ENCODE measurements around the gene PCSK2.

Gene PCSK2

DNA sequence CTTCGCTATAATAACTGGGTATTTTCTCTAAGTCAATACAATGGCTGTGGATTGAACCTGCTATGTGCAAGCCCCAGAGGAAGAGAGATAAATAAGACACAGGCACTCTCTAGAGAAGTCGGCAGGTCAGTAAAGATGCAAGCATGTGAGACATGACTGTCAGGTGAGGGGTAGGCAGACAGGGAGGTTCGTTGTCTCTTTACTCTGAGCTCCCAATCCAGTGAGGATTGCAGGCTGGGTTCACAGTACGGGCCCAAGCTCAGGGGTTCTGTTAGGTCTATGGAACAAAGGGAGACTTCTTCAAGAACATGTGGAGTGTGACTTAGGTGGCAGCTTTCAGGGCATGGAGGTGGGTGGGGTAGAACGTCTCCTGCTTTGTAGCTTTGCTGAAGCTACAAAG, 147.2 kb downstream of the PCSK2 start:
- Histone ChIP-seq H3K27me3 (replicated peaks in 2 of 5; ENCODE audit: control insufficient read depth in 4 of 5, insufficient read depth in 5 of 5, low read length in 4 of 5) (peaks cover 0 to 2% (median 0%) of the 10 kb centered on the region in 5 experiments), H3K27ac (ENCODE audit: insufficient read depth in 1 of 2, low read depth in 1 of 2, low read length in 2 of 2, poor library complexity in 1 of 2, severe bottlenecking in 2 of 2) (no peak overlapping the region), H3K9me3 (ENCODE audit: control extremely low read depth in 1 of 5, control insufficient read depth in 4 of 5, insufficient read depth in 2 of 5, low read depth in 1 of 5, low read length in 4 of 5) (no peaks in the 10 kb centered on the region), H3K4me1 (ENCODE audit: control extremely low read depth in 1 of 4, control insufficient read depth in 4 of 4, insufficient read depth in 4 of 4, low read length in 3 of 4) (no peaks in the 10 kb centered on the region), H3K4me3 (ENCODE audit: control insufficient read depth in 1 of 7, extremely low read depth in 1 of 7, insufficient read depth in 4 of 7, low read depth in 2 of 7, low read length in 6 of 7) (no peak overlapping the region), H3K36me3 (ENCODE audit: control insufficient read depth in 4 of 4, insufficient read depth in 4 of 4, low read length in 3 of 4) (no peaks in the 10 kb centered on the region)
- no peak for DNase-seq
- CTCF ChIA-PET: no interaction called here
- POLR2A ChIA-PET: no interaction called here
- 85% methylated on average over 4 of the region's 5 CpGs for WGBS (ENCODE audit: insufficient coverage)

DNA sequence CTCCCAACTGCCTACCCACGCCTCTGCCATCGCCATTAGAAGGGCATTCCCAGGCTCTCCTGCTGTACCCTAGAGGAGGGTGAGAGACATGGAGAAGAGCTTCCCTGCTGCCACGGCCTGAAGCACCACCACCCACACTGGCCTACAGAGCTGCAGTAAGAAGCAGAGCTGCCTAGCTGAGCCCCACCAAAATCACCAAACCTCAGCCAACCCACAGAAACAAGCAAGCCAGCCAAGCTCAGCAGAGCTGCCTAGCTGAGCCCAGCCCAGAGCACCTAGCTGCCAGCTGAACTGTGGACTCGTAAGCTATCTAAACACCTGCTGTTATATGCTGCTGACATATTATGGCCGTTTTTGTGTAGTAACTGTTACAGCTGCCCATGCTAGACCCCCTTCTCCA, 149.2 kb downstream of the PCSK2 start:
- Histone ChIP-seq H3K27me3 (replicated peaks in 2 of 5; ENCODE audit: control insufficient read depth in 4 of 5, insufficient read depth in 5 of 5, low read length in 4 of 5) (peaks cover 0 to 2% (median 0%) of the 10 kb centered on the region in 5 experiments), H3K27ac (ENCODE audit: insufficient read depth in 1 of 2, low read depth in 1 of 2, low read length in 2 of 2, poor library complexity in 1 of 2, severe bottlenecking in 2 of 2) (no peak overlapping the region), H3K9me3 (ENCODE audit: control extremely low read depth in 1 of 5, control insufficient read depth in 4 of 5, insufficient read depth in 2 of 5, low read depth in 1 of 5, low read length in 4 of 5) (no peaks in the 10 kb centered on the region), H3K4me3 (ENCODE audit: control insufficient read depth in 1 of 7, extremely low read depth in 1 of 7, insufficient read depth in 4 of 7, low read depth in 2 of 7, low read length in 6 of 7) (no peak overlapping the region), H3K4me1 (ENCODE audit: control extremely low read depth in 1 of 4, control insufficient read depth in 4 of 4, insufficient read depth in 4 of 4, low read length in 3 of 4) (no peaks in the 10 kb centered on the region), H3K36me3 (ENCODE audit: control insufficient read depth in 4 of 4, insufficient read depth in 4 of 4, low read length in 3 of 4) (no peaks in the 10 kb centered on the region)
- ChIA-PET POLR2A (no interaction called here), CTCF (no interaction called here)
- 95% methylated on average over 3 of the region's 5 CpGs for WGBS (ENCODE audit: insufficient coverage)
- DNase-seq: no peak

DNA sequence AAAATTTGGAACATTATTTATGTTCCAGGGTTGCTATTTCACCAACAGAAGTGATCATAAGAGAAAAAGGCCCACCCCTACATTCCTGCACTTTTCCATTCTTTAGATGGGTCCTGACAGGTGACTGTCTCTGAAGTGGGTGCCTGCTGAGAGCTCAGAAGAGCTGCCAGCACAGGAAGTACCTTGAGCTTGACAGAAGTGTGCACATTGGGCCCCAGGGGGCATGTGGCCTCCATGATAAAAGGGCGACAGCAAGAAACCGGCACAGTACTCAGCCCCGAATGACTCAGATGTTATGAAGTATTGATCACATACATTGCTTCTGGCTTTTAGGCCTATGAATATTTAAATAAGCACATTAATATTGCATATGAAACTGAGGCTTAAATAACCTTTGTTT, 150.4 kb downstream of the PCSK2 start:
- H3K27me3 ChIP-seq (replicated peaks in 2 of 5; ENCODE audit: control insufficient read depth in 4 of 5, insufficient read depth in 5 of 5, low read length in 4 of 5): peaks cover 0 to 2% (median 0%) of the 10 kb centered on the region in 5 experiments
- H3K36me3 ChIP-seq (ENCODE audit: control insufficient read depth in 4 of 4, insufficient read depth in 4 of 4, low read length in 3 of 4): no peaks in the 10 kb centered on the region
- CTCF ChIA-PET: no interaction called here
- no peak overlapping the region for H3K27ac ChIP-seq (ENCODE audit: insufficient read depth in 1 of 2, low read depth in 1 of 2, low read length in 2 of 2, poor library complexity in 1 of 2, severe bottlenecking in 2 of 2)
- no peak overlapping the region for H3K4me3 ChIP-seq (ENCODE audit: control insufficient read depth in 1 of 7, extremely low read depth in 1 of 7, insufficient read depth in 4 of 7, low read depth in 2 of 7, low read length in 6 of 7)
- POLR2A ChIA-PET: no interaction called here
- H3K9me3 ChIP-seq (ENCODE audit: control extremely low read depth in 1 of 5, control insufficient read depth in 4 of 5, insufficient read depth in 2 of 5, low read depth in 1 of 5, low read length in 4 of 5): no peaks in the 10 kb centered on the region
- WGBS (ENCODE audit: insufficient coverage): no CpG with 5 or more reads among the region's 3 CpGs
- no peak for DNase-seq
- no peaks in the 10 kb centered on the region for H3K4me1 ChIP-seq (ENCODE audit: control extremely low read depth in 1 of 4, control insufficient read depth in 4 of 4, insufficient read depth in 4 of 4, low read length in 3 of 4)

DNA sequence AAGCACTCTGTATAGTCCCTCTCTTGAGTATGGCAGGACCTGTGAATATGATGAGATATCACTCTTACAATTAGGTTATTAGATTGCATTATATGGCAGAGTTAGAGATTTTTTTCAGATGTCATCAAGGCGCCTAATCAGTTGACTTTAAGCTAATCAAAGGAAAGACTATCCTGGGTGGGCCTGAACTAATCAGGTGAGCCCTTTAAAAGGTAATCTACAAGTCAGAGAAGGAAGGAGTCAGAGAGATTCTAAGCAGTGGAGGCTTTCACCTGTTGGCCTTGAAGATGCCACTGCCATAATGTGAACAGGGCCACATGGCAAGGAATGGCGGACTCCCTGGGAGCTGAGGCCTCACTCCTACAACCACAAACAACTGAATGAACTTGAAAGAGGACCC, 152.8 kb downstream of the PCSK2 start:
- CTCF ChIA-PET: no interaction called here

DNA sequence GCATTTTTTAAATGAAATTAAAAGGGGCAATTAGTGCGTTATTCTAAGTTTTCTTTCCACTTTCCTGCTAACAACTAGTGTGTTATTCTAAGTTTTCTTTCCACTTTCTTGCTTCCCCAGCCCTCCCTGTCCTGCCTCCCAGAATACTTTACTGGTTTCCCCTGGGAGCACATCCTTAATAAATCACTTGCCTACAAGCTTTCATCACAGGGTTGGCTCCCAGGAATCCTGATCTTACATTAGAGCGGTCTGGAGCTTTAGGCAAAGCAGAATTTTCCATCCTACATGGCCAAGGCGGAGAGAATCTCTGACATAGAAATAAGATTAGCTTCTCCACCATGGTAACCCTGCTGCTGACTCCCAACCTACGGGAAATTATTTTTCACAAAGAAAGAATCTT, 154.0 kb downstream of the PCSK2 start:
- Histone ChIP-seq H3K27me3 (replicated peaks in 2 of 5; ENCODE audit: control insufficient read depth in 4 of 5, insufficient read depth in 5 of 5, low read length in 4 of 5) (peaks cover 0 to 2% (median 0%) of the 10 kb centered on the region in 5 experiments), H3K4me1 (ENCODE audit: control extremely low read depth in 1 of 4, control insufficient read depth in 4 of 4, insufficient read depth in 4 of 4, low read length in 3 of 4) (no peaks in the 10 kb centered on the region), H3K9me3 (ENCODE audit: control extremely low read depth in 1 of 5, control insufficient read depth in 4 of 5, insufficient read depth in 2 of 5, low read depth in 1 of 5, low read length in 4 of 5) (no peaks in the 10 kb centered on the region), H3K27ac (ENCODE audit: insufficient read depth in 1 of 2, low read depth in 1 of 2, low read length in 2 of 2, poor library complexity in 1 of 2, severe bottlenecking in 2 of 2) (no peak overlapping the region), H3K4me3 (ENCODE audit: control insufficient read depth in 1 of 7, extremely low read depth in 1 of 7, insufficient read depth in 4 of 7, low read depth in 2 of 7, low read length in 6 of 7) (no peak overlapping the region), H3K36me3 (ENCODE audit: control insufficient read depth in 4 of 4, insufficient read depth in 4 of 4, low read length in 3 of 4) (no peaks in the 10 kb centered on the region)
- CTCF ChIA-PET: no interaction called here
- POLR2A ChIA-PET: no interaction called here
- DNase-seq: no peak
- 94% methylated on average over 2 of the region's 4 CpGs for WGBS (ENCODE audit: insufficient coverage)

More for the DNA sequence above, 152.8 kb downstream of the PCSK2 start:
- Histone ChIP-seq H3K36me3 (ENCODE audit: control insufficient read depth in 4 of 4, insufficient read depth in 4 of 4, low read length in 3 of 4) (no peaks in the 10 kb centered on the region), H3K27me3 (replicated peaks in 2 of 5; ENCODE audit: control insufficient read depth in 4 of 5, insufficient read depth in 5 of 5, low read length in 4 of 5) (peaks cover 0 to 2% (median 0%) of the 10 kb centered on the region in 5 experiments), H3K9me3 (ENCODE audit: control extremely low read depth in 1 of 5, control insufficient read depth in 4 of 5, insufficient read depth in 2 of 5, low read depth in 1 of 5, low read length in 4 of 5) (no peaks in the 10 kb centered on the region), H3K4me3 (ENCODE audit: control insufficient read depth in 1 of 7, extremely low read depth in 1 of 7, insufficient read depth in 4 of 7, low read depth in 2 of 7, low read length in 6 of 7) (no peak overlapping the region), H3K4me1 (ENCODE audit: control extremely low read depth in 1 of 4, control insufficient read depth in 4 of 4, insufficient read depth in 4 of 4, low read length in 3 of 4) (no peaks in the 10 kb centered on the region), H3K27ac (ENCODE audit: insufficient read depth in 1 of 2, low read depth in 1 of 2, low read length in 2 of 2, poor library complexity in 1 of 2, severe bottlenecking in 2 of 2) (no peak overlapping the region)
- no peak for DNase-seq
- POLR2A ChIA-PET: no interaction called here
- WGBS (ENCODE audit: insufficient coverage): 88% methylated on average over 1 of the region's 2 CpGs

DNA sequence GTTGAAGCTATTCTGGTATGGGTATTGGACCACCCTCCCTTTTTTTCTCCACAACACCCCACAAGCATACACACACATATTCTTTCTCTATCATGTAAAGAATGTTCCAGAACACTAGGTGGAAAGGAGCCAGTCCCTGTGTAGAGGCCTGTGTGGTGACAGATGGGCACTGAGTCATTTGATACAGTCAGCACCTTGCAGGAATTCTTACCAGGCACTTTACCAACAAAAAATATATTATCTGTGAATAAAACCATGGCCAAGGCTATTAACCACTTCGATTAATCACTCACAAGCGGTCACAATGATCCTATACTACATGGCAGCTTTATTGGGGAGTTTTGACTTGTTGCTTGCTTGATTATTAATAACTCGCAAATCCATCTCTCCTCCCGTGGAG, 154.9 kb downstream of the PCSK2 start:
- Histone ChIP-seq H3K4me1 (ENCODE audit: control extremely low read depth in 1 of 4, control insufficient read depth in 4 of 4, insufficient read depth in 4 of 4, low read length in 3 of 4) (no peaks in the 10 kb centered on the region), H3K27ac (ENCODE audit: insufficient read depth in 1 of 2, low read depth in 1 of 2, low read length in 2 of 2, poor library complexity in 1 of 2, severe bottlenecking in 2 of 2) (no peak overlapping the region), H3K4me3 (ENCODE audit: control insufficient read depth in 1 of 7, extremely low read depth in 1 of 7, insufficient read depth in 4 of 7, low read depth in 2 of 7, low read length in 6 of 7) (no peak overlapping the region), H3K27me3 (replicated peaks in 2 of 5; ENCODE audit: control insufficient read depth in 4 of 5, insufficient read depth in 5 of 5, low read length in 4 of 5) (peaks cover 0 to 2% (median 0%) of the 10 kb centered on the region in 5 experiments), H3K9me3 (ENCODE audit: control extremely low read depth in 1 of 5, control insufficient read depth in 4 of 5, insufficient read depth in 2 of 5, low read depth in 1 of 5, low read length in 4 of 5) (no peaks in the 10 kb centered on the region), H3K36me3 (ENCODE audit: control insufficient read depth in 4 of 4, insufficient read depth in 4 of 4, low read length in 3 of 4) (no peaks in the 10 kb centered on the region)
- DNase-seq: no peak
- ChIA-PET CTCF (no interaction called here), POLR2A (no interaction called here)
- 100% methylated on average over 1 of the region's 4 CpGs for WGBS (ENCODE audit: insufficient coverage)

DNA sequence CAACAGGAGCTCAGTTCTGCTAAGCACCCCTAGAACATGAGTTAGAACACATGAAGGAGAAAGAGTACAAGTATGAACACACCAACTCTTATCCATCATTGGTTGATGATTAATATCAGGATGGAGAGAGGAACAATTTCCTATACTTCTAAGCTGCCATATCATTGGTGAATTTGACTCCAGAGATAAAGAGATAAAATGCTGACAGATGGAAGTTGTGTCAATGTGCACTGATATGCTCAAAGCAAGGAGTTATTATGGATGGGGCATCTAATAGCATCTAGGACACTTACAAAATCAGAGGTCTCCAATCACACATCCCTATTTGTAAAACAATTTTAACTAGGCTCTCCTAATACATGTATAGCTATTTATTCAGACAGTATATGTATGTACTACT, 159.0 kb downstream of the PCSK2 start:
- DNase-seq: no peak
- Histone ChIP-seq H3K27ac (ENCODE audit: insufficient read depth in 1 of 2, low read depth in 1 of 2, low read length in 2 of 2, poor library complexity in 1 of 2, severe bottlenecking in 2 of 2) (no peak overlapping the region), H3K27me3 (replicated peaks in 2 of 5; ENCODE audit: control insufficient read depth in 4 of 5, insufficient read depth in 5 of 5, low read length in 4 of 5) (peaks cover 0 to 3% (median 0%) of the 10 kb centered on the region in 5 experiments), H3K4me3 (ENCODE audit: control insufficient read depth in 1 of 7, extremely low read depth in 1 of 7, insufficient read depth in 4 of 7, low read depth in 2 of 7, low read length in 6 of 7) (no peak overlapping the region), H3K4me1 (ENCODE audit: control extremely low read depth in 1 of 4, control insufficient read depth in 4 of 4, insufficient read depth in 4 of 4, low read length in 3 of 4) (no peaks in the 10 kb centered on the region), H3K36me3 (ENCODE audit: control insufficient read depth in 4 of 4, insufficient read depth in 4 of 4, low read length in 3 of 4) (no peaks in the 10 kb centered on the region), H3K9me3 (ENCODE audit: control extremely low read depth in 1 of 5, control insufficient read depth in 4 of 5, insufficient read depth in 2 of 5, low read depth in 1 of 5, low read length in 4 of 5) (no peaks in the 10 kb centered on the region)
- POLR2A ChIA-PET: no interaction called here
- CTCF ChIA-PET: interaction anchor here (1.3 kb wide), 1 partner anchor 9 kb away, joined by 4 read pairs; no protein-coding TSS in a partner anchor

Measured in common myeloid progenitor, CD34-positive (primary cell).